ENCODE measurements around the gene PAIP1.
"Not testable (repeated sequence)": the region's sequence is repeated elsewhere in the genome, so short reads cannot be mapped to it uniquely, and the experiment has no call there.

The PAIP1 gene

DNA sequence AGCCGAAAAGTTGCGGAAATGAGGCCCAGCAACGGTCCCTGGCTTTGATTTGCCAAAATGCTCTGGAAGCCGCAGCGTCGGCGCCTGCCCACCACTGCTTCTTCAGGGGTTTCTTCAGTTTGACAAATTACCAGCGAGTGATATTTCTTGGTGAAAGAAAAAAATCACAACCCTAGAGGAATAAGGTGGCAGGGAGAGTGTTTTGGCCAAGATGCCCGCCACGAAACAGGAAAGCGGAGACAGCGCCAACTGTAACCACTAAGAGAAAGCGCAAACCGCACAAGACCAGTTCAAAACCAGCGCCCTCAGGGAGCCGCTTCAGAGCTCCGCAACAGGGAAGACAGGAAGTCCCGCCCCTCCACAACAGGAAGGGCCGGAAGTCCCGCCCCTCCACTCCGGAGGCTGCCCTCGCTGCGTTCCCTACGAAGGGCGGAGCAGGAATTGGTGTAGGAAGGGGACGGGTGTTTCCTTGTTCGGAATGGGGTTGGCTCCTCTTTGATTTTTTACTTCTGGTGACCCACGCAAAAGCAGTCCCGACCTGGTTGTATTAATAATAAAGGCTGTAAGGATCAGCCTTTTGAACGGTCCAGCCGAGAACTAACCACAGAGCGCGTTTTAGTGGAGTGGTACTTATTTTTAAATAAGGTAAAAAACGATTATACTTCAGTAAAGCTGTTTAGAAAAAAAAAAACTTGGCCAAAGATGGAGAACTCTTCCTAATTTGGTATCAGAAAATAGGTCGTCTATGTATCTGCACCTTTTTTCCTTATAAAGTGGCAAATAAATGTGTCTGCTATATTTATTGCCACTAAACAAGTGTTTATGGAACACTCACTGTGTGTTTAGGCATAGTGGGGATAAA lies 41.8 kb downstream of the PAIP1 start, which contains the start of gene C5orf34:
Gene C5orf34 (minus strand): TSS at position 333 of the 862 bp plus-strand sequence. CDS start 5,809 bp downstream, outside the sequence.
- peak; percentile 99 for DNase-seq

- DNase-seq = no peak
Observed at GRCh38 chr5:43514471-43514815, 42.4 kb downstream of the PAIP1 start.

- no peak for DNase-seq
Observed at GRCh38 chr5:43514025-43514424, 42.9 kb downstream of the PAIP1 start.

DNA sequence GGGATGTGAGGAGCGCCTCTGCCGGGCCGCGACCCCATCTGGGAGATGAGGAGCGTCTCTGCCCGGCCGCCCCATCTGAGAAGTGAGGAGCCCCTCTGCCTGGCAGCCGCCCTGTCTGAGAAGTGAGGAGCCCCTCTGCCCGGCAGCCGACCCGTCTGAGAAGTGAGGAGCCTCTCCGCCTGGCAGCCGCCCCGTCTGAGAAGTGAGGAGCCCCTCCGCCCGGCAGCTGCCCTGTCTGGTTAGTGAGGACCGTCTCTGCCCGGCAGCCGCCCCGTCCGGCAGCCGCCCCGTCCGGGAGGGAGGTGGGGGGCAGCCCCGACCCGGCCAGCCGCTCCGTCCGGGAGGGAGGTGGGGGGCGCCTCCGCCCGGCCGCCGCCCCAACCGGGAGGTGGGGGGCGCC lies 45.8 kb downstream of the PAIP1 start:
- DNase-seq = not testable (repeated sequence)

DNA sequence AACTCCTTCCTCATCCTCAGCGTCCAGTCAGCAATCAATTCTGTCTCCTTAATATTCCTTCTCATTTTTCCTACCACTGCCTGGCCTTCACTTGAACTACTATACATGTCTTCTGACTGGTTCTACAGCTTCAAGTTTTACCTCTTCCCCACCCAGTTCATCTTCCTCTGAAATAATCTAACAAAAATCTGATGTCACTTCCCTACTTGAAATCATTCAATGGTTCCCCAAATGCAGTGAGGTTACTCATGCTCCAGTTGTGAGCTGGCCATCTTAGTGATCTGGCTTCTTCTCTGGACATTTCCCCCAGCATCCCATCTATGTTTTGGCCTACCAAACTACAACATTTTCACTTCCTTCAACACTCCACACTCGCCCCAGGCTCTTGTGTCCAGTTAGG lies 58.3 kb downstream of the PAIP1 start:
- no peak for DNase-seq

GRCh38 chr5:43497311-43498104 lies 59.4 kb downstream of the PAIP1 start:
- DNase-seq = no peak

DNA sequence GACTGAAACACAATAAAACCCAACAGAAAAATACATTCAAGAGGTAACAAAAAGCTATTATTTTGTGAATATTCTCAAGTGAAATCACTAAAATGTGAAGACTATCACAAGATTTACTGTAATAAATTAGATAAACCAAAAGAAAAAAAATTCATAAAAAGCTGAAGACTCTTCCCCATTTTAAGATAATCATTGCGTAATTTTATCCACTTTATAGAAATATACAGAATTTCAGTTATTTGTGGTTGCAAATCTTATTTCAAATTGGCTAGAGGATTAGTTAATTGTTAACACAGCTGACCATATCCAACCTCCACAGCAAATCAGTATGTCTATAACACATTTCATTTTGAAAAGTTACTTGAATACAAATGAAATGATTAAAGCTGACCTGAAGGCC lies 65.6 kb downstream of the PAIP1 start:
- DNase-seq = no peak

DNA sequence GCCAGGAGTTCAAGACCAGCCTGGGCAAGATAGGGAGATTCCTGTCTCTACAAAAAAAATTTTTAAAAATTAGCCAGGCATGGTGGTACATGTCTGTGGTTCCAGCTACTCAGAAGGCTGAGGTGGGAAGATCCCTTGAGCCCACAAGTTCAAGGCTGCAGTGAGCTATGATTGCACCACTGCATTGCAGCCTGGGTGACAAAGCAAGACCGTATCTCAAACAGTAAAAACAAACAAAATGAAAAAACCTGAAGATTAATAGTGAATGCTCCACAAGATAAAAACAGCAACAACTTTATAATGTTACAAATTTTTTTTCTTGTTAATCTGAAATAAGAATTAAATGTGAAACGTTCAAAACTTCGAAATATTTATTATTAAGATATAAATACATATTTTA lies 70.5 kb downstream of the PAIP1 start:
- no peak for DNase-seq

- peak; percentile 21 for DNase-seq
Observed at GRCh38 chr5:43485406-43485805, 71.5 kb downstream of the PAIP1 start.

- peak; percentile 96 for DNase-seq
Observed at GRCh38 chr5:43484106-43484849, 72.6 kb downstream of the PAIP1 start.

DNA sequence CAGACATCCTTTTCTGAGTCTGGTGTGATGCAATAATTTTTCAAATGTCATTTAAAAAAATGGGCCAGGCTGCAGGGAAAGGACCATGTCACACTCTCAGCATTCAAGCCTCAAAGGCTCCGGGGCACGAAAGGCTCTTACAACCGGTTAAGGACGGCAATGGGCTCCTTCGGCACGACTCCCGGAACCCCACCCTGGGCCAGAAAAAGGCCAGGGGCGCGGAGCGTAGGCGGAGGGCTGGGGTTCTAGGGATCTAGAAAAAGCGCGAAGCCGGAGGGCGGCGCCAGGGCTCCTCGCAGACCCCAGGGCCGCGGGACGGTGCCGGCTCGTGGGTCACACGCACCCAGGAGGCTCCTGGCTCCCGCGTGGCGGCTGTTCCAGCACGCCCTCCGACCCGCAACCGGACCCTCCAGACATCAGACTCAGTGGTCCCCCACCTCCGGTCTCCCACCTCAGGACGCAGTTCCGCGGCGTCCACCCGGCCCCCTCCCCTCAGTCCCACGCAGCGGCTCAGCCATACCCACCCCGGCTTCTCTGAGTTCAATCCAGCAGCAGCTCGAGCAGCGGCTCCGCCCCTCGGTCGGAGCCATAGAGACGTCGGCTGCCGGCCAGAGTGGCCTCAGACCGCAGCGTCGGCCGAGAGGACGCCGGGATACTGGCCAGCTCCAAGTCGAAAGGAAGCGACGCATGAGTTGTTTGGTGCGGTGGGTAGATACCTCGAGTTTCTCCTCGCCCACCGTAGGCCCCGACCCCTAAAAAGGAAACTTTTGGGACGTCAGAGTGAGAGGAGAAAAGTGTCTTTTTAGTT lies 73.4 kb downstream of the PAIP1 start, which contains the start of gene TMEM267:
Gene TMEM267 (minus strand): TSS at position 568 of the 808 bp plus-strand sequence. CDS start 29,896 bp downstream, outside the sequence.
- DNase-seq = peak; percentile 96

DNA sequence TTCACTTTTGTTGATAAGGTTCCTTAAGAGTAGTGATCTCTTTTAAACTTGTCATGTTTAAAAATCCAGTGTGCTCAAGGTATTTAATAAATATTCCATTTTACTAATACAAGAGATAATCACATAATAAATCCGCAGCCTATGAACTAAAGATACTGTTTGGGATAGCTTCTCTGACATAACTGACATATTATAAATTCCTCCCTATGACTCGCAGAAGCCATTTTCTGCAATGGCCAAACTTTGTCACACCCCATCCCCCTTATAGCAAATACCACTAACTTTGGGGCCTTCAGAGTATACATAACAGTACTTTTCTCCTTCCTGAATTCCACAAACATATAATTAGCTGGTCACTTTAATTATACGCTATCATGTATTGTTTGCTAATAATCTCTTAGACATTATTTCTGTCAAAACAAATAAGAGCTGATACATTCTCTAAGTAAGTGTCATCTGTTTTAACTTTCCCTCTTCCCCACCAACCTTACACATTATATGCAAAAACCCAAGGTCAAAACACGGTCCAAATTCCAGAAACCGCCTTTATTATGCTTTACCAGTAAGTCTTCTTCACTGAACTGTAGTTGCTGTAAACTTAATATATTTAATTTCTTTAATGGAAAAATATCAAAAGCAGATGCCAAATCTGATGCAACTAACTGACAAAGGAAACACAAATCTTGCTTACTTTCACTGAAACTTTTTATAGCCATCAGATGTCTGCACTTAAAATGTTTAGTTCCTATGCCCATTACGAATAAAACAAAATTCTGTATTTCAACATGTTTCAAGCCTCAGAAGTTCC lies 74.2 kb downstream of the PAIP1 start:
- peak; percentile 58 for DNase-seq

Data from hematopoietic multipotent progenitor cell treated with erythropoietin and hydrocortisone succinate and interleukin-3 and kit ligand, for 6 days (in vitro differentiated cells).